GM23248 (cell line): Measurements from ENCODE around the gene SRPX. TPM values are rescaled to one million over a fixed set of nuclear protein-coding genes. Genes with fewer than 3 reads are reported as not detected.
A peak's percentile ranks its signal among the peaks of the same experiment; 100 is the strongest.

Experiments used
- DNase-seq: peaks from one replicate; pipeline ENCODE4 v3.0.0-alpha.2; 2015
- H2AFZ ChIP-seq: fragments of 200-600 bp; sonication (generic); 2 replicates; pipeline ENCODE4 v1.6.1; 2016; ENCODE audit warnings: antibody characterized with exemption
- H3F3A ChIP-seq: fragments of 200-600 bp; sonication (generic); 2 replicates; pipeline ENCODE4 v1.6.1; 2016; ENCODE audit warnings: mild to moderate bottlenecking, antibody characterized with exemption, mixed run types; ENCODE audit not compliant: insufficient read depth
- H3K27ac ChIP-seq: fragments of 200-600 bp; sonication (generic); 2 replicates; pipeline ENCODE4 v1.5.1; 2016; ENCODE audit warnings: mild to moderate bottlenecking
- H3K27me3 ChIP-seq: fragments of 200-600 bp; sonication (generic); replicated peaks from 2 replicates; pipeline ENCODE4 v1.6.1; 2016; ENCODE audit warnings: mild to moderate bottlenecking; ENCODE audit not compliant: insufficient read depth
- H3K36me3 ChIP-seq: fragments of 200-600 bp; sonication (generic); 2 replicates; pipeline ENCODE4 v1.6.1; 2016; ENCODE audit warnings: low read depth, mild to moderate bottlenecking
- H3K4me1 ChIP-seq: fragments of 200-600 bp; sonication (generic); 2 replicates; pipeline ENCODE4 v1.6.1; 2016; ENCODE audit warnings: mild to moderate bottlenecking; ENCODE audit not compliant: insufficient read depth
- H3K4me2 ChIP-seq: fragments of 200-600 bp; sonication (generic); one replicate; pipeline ENCODE4 v1.6.1; 2016; ENCODE audit warnings: mild to moderate bottlenecking; ENCODE audit not compliant: unreplicated experiment
- H3K4me3 ChIP-seq: fragments of 200-600 bp; sonication (generic); 2 replicates; pipeline ENCODE4 v1.5.1; 2016; ENCODE audit warnings: mild to moderate bottlenecking
- H3K79me2 ChIP-seq: fragments of 200-600 bp; sonication (generic); 2 replicates; pipeline ENCODE4 v1.6.1; 2016; ENCODE audit warnings: mild to moderate bottlenecking; ENCODE audit not compliant: insufficient read depth
- H3K9ac ChIP-seq: fragments of 200-600 bp; sonication (generic); 2 replicates; pipeline ENCODE4 v1.6.1; 2016; ENCODE audit warnings: mild to moderate bottlenecking
- H3K9me2 ChIP-seq: fragments of 200-600 bp; sonication (generic); 2 replicates; pipeline ENCODE4 v1.6.1; 2016; ENCODE audit warnings: mixed run types, mild to moderate bottlenecking, moderate library complexity; ENCODE audit not compliant: insufficient read depth
- H3K9me3 ChIP-seq: fragments of 200-600 bp; sonication (generic); one replicate; pipeline ENCODE4 v1.6.1; 2017; ENCODE audit warnings: low read depth
- H4K20me1 ChIP-seq: fragments of 200-600 bp; sonication (generic); 2 replicates; pipeline ENCODE4 v1.6.0; 2016; ENCODE audit not compliant: insufficient read depth
- EZH2 ChIP-seq: fragments of 200-600 bp; sonication (generic); IDR thresholded peaks from 2 replicates; pipeline ENCODE4 v1.6.1; 2018; ENCODE audit warnings: antibody characterized with exemption, mild to moderate bottlenecking; ENCODE audit not compliant: insufficient read depth, poor library complexity, severe bottlenecking
- EZH2phosphoT487 ChIP-seq: fragments of 200-600 bp; sonication (generic); IDR thresholded peaks from 2 replicates; pipeline ENCODE4 v1.6.1; 2018; ENCODE audit warnings: antibody characterized with exemption, moderate library complexity, mild to moderate bottlenecking, low read depth; ENCODE audit not compliant: insufficient read depth
- WGBS, 2 experiments: methylation state at CpG; one replicate each; pipeline ENCODE4 v1.1.6; 2015 to 2017; ENCODE audit warnings: low lambda C conversion rate in 2 of 2, low coverage in 1 of 2; ENCODE audit errors: missing lambda C conversion rate in 2 of 2; 5-methylcytosine and 5-hydroxymethylcytosine counted together
- in situ Hi-C: fragments of 300-500 bp; cut with MboI; formaldehyde crosslinking; loops from 2 replicates; pipeline ENCODE4 v1.15.0; 2020
- polyA plus RNA-seq: library from polyadenylated mRNA; unstranded; fragments of >200 nt; fragmentation: Nextera tagmentation; extraction: Ambion mirVana; gene quantifications from 2 replicates; pipeline ENCODE4 v1.2.1, GENCODE V29; 2016
- total RNA-seq: library from RNA; depleted of rRNA; stranded (reverse); fragments of >200 nt; shearing (Covaris generic); gene quantifications from 2 replicates; pipeline ENCODE4 v1.2.3, GENCODE V29; 2014

The SRPX gene
- total and polyA plus RNA-seq, 2 experiments from 2014 or later: 75.7 to 82.2 TPM

DNA sequence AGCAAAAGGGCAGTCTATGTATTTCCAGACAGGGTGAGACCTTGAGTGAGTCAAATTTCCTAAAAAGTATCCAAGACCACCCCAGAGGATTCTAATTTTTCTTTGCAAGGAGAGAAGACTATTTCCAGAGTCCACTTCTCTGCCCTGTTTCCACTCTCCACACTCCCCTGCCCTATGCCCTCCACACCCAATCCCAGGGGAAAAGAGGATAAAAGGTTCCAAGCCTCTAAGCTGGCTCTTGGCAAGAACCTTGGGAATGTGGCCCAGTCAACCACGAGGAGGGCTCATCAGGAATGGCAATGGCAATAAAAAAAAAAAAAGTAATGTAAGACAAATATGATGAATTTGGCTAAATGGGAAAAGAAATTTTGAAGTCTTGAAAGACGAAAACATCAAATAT is 65.9 kb downstream of the SRPX start:
- TF ChIP-seq EZH2phosphoT487 (no peak), EZH2 (no peak)
- Histone ChIP-seq H3K36me3 (no peaks in the 10 kb centered on the region), H3K9ac (no peak overlapping the region), H3F3A (no peaks in the 10 kb centered on the region), H3K4me2 (no peak overlapping the region), H3K27me3 (no peaks in the 10 kb centered on the region), H3K4me1 (no peaks in the 10 kb centered on the region), H4K20me1 (no peaks in the 10 kb centered on the region), H3K9me3 (no peaks in the 10 kb centered on the region), H2AFZ (no peak overlapping the region), H3K27ac (no peak overlapping the region), H3K9me2 (no peaks in the 10 kb centered on the region), H3K4me3 (no peak overlapping the region), H3K79me2 (no peaks in the 10 kb centered on the region)
- in situ Hi-C loops: no loop called here
- WGBS, 2 experiments: 35 to 46% methylated on average over 2 of the region's 2 CpGs
- peak; percentile 24 for DNase-seq

GRCh38 chrX:38154340-38154739 is 66.3 kb downstream of the SRPX start:
- H3K9me3 ChIP-seq: no peaks in the 10 kb centered on the region
- no peak overlapping the region for H3K4me2 ChIP-seq
- H3K9ac ChIP-seq: no peak overlapping the region
- no peaks in the 10 kb centered on the region for H3F3A ChIP-seq
- H3K79me2 ChIP-seq: no peaks in the 10 kb centered on the region
- H3K27ac ChIP-seq: no peak overlapping the region
- no peak overlapping the region for H3K4me3 ChIP-seq
- TF ChIP-seq EZH2 (no peak), EZH2phosphoT487 (no peak)
- 96 to 97% methylated on average over 4 to 5 of the region's 5 CpGs for WGBS, 2 experiments
- no peak for DNase-seq
- H3K4me1 ChIP-seq: no peaks in the 10 kb centered on the region
- no peaks in the 10 kb centered on the region for H4K20me1 ChIP-seq
- no peaks in the 10 kb centered on the region for H3K9me2 ChIP-seq
- no peak overlapping the region for H2AFZ ChIP-seq
- H3K27me3 ChIP-seq: no peaks in the 10 kb centered on the region
- in situ Hi-C loops: no loop called here
- no peaks in the 10 kb centered on the region for H3K36me3 ChIP-seq

- Histone ChIP-seq H3K4me2 (no peak overlapping the region), H3K27me3 (no peaks in the 10 kb centered on the region), H3K9me3 (no peaks in the 10 kb centered on the region), H3K27ac (no peak overlapping the region), H3K36me3 (no peaks in the 10 kb centered on the region), H4K20me1 (no peaks in the 10 kb centered on the region), H3K4me1 (no peaks in the 10 kb centered on the region), H3K79me2 (no peaks in the 10 kb centered on the region), H2AFZ (no peak overlapping the region), H3F3A (no peaks in the 10 kb centered on the region), H3K4me3 (no peak overlapping the region), H3K9ac (no peak overlapping the region), H3K9me2 (no peaks in the 10 kb centered on the region)
- in situ Hi-C loops: no loop called here
- TF ChIP-seq EZH2 (no peak), EZH2phosphoT487 (no peak)
- DNase-seq: peak; percentile 4
- WGBS, 2 experiments: 65 to 71% methylated on average over 5 of the region's 5 CpGs
These were observed 69.2 kb downstream of the SRPX start for GRCh38 chrX:38151441-38151840.

DNA sequence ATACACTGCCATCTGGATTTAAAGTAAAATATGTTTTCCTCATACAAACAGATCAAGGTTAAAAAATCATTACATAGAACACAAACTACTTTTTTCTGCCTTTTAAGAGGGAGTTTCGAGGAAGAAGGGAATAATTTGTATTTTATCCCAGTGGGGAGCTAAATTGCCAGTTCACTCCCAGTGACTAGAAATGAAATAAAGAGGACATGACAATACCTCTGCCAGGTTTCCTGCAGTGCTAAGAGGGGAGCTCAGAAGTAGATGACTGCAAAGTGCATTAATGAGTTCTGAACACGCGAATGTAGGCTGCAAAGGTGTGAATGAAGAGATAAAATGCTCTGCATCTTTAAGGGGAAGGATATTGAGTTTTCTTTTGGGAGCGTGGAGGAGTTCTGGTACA is 69.7 kb downstream of the SRPX start:
- Histone ChIP-seq H3K36me3 (no peaks in the 10 kb centered on the region), H3K9ac (no peak overlapping the region), H3F3A (no peaks in the 10 kb centered on the region), H3K27me3 (no peaks in the 10 kb centered on the region), H2AFZ (no peak overlapping the region), H3K9me2 (no peaks in the 10 kb centered on the region), H3K4me2 (no peak overlapping the region), H3K9me3 (no peaks in the 10 kb centered on the region), H3K27ac (no peak overlapping the region), H4K20me1 (no peaks in the 10 kb centered on the region), H3K4me1 (no peaks in the 10 kb centered on the region), H3K79me2 (no peaks in the 10 kb centered on the region), H3K4me3 (no peak overlapping the region)
- 97 to 98% methylated on average over 4 of the region's 4 CpGs for WGBS, 2 experiments
- no peak for DNase-seq
- in situ Hi-C loops: no loop called here
- TF ChIP-seq EZH2 (no peak), EZH2phosphoT487 (no peak)

GRCh38 chrX:38149016-38149415 is 71.7 kb downstream of the SRPX start:
- WGBS, 2 experiments: 100% methylated on average over 2 of the region's 2 CpGs
- no peaks in the 10 kb centered on the region for H3K9me3 ChIP-seq
- TF ChIP-seq EZH2 (no peak), EZH2phosphoT487 (no peak)

More at GRCh38 chrX:38149016-38149415, 71.7 kb downstream of the SRPX start:
- DNase-seq: no peak
- Histone ChIP-seq H3K9ac (no peak overlapping the region), H4K20me1 (no peaks in the 10 kb centered on the region), H3K4me2 (no peak overlapping the region), H3K4me1 (no peaks in the 10 kb centered on the region), H3K4me3 (no peak overlapping the region), H2AFZ (no peak overlapping the region), H3K79me2 (no peaks in the 10 kb centered on the region), H3F3A (no peaks in the 10 kb centered on the region), H3K27me3 (no peaks in the 10 kb centered on the region), H3K36me3 (no peaks in the 10 kb centered on the region), H3K27ac (no peak overlapping the region), H3K9me2 (no peaks in the 10 kb centered on the region)
- in situ Hi-C loops: no loop called here
